ENCODE results near the gene PRCD.
"Not testable (repeated sequence)": the region's sequence is repeated elsewhere in the genome, so short reads cannot be mapped to it uniquely, and the experiment has no call there.

Gene PRCD

DNA sequence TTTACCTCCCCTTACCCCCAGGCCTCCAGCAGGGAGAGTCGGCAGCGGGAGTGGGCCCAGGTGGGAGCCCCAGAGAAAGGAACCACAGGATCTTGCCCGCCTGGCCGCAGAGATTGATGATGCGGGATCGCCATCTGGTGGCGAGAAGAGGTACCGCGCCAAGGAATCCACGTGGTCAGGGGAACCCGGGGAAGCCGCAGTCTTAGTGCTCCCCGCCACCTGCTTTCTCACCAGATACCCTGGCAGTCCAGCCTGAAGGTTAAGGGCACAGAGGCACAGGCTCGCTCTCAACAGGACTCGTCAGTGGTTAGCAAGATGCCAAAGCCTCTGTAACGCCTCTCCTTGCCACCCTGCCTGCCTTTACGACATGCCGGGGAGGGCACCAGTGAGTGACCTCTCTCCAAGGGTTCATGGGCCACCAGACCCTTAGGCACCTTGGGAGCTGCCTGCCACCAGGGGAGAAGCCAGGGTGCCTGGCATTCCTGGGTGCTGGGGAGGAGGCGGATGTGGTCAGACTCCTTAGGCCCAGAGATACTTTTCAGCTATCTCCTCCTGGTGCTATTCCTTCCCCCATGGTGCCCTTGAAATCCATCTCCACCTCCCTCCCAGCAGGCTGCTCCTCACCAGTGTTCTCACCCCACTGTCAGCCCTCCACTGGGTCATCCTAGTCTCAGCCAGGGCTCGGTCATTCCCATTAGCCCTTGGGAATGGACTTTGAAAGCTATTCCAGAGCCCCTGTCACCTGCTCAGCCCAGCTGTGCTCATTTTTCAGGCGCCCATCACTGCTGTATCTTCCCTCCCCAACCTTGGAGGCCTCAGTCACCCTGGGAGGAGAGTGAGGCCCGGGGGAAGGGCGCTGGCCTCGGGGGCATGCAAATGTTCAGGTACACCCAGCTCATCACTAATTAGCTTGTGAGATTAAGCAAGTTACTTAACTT, 33.2 kb upstream of the PRCD start:
- DNase-seq, result peak; percentile 85

DNA sequence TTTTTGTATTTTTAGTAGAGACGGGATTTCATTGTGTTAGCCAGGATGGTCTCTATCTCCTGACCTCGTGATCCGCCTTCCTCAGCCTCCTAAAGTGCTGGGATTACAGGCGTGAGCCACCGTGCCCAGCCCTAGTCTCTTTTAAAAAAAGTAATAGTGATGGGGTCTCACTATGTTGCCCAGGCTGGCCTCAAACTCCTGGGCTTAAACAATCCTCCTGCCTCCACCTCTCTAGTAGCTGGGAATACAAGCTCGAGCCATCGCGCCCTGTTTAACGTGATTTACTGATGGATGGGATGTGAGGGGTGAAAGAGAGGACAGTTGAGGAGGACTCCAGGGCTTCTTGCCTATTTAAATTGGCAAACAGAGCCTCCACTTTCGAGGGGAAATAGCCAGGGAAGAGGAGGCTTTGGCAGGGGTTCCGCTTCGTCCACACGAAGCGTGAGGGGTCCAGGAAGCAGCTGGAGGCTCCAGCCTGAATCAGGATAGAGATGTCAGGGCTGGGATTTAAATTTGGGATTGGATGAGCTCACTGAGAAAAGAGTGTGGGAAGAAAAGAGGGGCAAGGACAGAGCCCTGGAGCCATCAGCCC, 31.3 kb upstream of the PRCD start:
- not testable (repeated sequence) for DNase-seq

DNA sequence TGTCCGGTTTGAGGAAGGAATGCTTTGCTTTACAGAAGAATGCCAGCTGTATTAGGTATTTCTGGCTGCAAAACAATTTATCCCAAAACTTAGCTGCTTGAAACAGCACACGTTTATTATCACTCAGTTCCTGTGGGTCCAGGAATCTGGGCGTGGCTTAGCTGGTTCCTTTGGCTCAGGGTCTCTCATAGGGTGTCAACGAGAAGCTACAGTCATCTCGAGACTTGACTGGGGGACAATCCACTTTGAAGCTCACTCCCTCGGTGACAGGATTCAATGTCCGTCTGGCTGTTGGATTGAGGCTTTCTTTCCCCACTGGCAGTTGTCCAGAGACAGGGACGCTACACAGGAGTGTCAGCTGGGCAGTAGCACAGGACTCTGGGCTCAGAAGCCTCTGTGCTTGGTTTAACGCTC, 29.0 kb upstream of the PRCD start:
- DNase-seq, result no peak

DNA sequence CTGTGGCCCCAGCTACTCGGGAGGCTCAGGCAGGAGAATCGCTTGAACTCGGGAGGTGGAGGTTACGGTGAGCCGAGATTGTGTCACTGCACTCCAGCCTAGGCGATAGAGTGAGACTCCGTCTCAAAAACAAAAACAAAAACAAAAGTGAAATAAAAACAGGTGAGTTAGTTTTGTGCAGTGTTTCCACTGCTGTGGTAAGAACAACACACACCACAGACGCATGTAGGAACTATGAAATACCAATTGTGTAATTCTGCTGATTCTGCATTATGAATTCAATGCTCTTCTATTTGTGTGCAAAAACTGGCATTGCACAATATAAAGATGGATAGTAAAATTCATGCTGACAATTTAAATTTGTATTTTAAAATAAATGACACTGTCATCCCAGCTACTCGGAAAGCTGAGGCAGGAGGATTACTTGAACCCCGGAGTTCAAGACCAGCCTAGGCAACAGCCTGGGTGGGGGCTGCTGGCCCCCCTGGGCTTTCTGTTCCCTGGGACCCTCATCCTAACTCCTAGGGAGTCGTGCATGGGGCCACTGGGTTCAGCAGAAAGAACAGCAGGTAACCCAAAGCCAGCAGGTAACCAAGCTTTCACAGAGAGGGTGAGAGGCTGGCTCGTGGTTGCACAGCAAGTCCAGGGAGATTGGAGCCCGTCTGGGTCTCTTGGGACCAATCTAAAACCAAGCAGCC, 28.0 kb upstream of the PRCD start:
- DNase-seq, result no peak

DNA sequence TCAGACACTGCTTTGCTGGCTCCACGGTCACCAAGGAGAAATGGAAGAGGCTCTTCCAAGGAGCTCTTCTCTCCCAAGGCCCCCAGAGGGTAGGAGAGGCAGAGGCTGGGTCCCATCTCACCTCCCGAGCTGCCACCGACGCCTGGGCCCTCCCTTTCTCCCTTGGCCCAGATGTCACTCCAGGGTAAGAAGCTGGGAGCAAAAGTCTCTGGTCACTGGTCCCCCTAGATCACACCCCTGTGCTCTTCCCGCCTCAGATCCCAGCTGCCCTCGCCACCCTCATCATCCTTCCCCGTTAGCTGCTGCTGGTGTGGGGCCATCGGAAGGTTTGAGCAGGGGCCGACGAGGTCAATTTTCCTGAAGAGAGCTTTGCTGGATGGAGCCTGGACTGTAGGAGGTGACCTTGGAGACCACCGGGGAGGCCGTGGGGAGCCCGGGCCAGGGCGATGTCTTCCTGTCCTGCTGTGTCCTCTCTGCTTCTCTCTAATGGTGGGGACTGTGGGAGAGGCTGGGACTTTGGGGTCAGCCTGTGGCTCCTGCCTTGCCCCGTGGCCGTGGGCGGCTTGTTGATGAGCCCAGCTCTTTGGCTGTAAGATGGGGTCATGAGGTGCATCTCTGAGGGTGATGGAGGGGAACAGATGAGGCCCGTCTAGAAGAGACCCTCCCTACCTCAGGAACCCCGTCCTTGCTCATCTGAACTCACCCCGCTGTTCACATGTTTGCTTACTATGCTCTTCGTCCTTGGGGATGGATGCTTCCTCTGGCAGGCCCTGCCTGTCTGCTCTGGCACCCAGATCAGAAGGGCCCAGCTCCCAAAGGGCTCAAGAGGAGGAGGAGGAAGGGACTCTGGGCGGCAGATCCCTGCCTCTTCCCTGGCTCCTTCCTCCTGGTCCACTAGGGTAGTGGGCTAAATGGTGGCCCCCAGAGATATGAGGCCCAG, 27.2 kb upstream of the PRCD start:
- DNase-seq, result no peak

DNA sequence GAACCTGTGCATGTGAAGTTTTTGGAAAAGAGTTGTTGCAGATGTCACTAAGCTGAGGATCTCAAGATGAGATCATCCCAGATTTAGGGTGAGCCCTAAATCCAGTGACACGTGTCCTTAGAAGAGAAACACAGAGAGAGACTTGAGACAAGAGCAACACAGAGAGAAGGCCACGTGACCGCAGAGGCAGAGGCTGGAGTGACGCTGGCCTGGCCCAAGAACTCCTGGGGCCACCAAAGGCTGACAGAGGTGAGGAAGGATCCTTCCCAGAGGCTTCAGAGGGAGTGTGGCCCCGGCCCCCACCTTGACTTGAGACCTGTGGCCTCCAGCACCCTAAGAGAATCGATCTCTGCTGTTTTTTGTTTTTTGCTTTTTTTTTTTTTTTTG, 26.5 kb upstream of the PRCD start:
- no peak for DNase-seq

DNA sequence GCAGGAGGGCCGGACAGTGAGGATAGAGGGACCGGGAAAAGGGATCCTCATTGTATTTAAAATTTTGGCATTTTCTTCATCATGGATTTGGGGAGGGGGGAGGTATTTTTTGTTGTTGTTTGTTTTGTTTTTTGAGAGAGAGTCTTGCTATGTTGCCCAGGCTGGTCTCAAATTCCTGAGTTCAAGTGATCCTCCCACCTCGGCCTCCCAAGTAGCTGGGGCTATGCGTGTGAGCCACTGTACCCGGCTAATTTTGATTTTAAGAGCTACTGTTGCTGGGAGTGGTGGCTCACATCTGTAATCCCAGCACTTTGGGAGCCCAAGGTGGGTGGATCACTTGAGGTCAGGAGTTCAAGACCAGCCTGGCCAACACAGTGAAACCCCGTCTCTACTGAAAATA, 25.5 kb upstream of the PRCD start:
- DNase-seq, result not testable (repeated sequence)

DNA sequence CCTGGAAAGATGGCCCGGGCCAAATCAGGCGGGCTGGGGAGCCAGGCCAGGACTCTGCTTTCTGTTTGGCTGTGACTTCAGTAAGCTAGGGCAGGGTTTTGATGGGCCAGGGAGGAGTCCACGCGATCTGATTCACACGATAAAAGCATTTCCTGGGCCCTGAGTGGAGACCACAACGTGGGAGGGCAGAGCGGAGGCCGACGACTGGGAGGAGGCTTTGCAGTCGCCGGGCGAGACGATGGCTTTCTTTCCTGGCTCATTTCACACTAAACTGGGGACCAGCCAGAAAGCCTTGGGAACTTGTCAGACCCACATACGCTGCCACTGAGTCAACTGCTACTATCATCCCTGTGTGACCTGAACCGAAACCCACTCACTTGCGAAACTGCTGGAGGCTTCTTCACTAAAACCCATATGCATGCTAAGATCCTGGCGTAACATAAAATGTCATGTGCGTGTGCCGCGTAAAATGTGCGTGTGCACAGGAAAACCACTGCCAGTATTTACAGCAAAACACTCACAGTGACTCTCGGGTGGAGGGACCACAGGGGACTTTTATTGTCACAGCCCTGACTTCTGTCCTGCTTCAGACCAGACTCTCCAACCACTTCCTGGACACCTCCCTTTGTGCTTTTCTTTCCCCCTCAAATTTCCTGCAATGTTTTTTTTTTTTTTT, 24.4 kb upstream of the PRCD start:
- DNase-seq, result peak; percentile 65

DNA sequence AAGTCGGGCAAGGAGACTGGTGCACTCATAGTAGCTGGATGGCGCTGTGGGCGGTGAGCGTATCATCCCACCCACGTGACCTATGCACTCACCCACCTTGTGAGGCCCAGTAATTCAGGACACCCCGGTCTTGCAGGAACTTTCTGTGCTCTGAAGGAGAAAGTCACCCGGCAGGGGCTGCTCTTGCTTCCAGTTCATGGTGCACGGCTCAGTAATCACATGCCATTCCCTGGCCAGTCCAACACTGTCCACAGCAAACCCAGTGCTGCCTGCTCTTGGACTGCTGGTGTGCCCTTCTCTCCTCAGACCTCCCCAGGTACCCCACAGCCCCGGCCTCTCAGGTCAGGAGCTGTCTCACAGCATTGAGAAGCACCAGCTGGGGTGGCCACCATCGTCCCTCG, 22.2 kb upstream of the PRCD start:
- DNase-seq, result no peak

DNA sequence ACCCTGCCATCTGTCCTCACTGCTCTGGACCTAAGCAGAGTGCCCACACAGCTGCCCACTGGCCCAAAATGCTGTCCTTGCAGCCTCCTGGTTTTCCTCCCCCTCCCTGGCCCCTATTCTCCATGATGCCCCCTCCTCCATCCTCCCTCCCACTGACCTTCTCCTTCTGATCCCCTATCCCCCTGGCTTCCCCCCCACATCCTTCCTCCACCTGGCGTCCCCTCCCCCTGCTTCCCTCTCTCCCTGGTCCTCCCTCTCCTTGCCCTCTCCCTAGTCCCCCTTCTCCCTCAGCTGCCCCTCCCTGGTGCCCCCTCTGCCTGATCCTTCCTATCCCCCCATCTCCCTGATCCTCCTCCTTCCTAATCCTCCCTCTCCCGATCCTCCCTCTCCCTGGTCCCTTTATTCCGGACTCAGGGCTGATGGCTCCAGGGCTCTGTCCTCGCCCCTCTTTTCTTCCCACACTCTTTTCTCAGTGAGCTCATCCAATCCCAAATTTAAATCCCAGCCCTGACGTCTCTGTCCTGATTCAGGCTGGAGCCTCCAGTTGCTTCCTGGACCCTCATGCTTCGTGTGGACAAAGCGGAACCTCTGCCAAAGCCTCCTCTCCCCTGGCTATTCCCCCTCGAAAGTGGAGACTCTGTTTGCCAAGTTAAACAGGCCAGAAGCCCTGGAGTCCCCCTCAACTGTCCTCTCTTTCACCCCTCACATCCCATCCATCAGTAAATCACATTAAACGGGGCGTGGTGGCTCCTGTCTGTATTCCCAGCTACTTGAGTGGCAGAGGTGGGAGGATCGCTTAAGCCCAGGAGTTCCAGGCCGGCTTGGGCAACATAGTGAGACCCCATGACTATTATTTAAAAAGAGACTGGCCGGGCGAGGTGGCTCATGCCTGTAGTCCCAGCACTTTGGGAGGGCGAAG, 20.5 kb upstream of the PRCD start:
- no peak for DNase-seq

DNA sequence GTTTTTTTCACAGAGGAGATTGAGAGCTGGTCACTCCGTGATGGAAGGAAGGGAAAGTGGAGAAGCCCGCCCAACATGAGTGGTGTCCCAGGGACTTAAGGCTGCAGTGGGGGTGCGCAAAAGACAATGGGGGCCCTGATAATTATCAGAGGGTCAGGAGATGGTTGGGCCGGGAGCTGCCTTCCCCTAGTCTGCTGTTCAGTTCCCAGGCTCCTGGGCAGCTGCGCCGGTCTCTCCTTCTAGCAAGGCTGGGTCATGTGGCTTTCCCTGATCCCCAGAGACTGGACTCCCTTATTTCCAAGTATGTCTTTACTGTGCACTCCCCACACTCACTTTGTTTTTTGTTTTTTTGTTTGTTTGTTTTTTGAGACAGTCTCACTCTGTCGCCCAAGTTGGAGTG, 18.6 kb upstream of the PRCD start:
- no peak for DNase-seq

DNA sequence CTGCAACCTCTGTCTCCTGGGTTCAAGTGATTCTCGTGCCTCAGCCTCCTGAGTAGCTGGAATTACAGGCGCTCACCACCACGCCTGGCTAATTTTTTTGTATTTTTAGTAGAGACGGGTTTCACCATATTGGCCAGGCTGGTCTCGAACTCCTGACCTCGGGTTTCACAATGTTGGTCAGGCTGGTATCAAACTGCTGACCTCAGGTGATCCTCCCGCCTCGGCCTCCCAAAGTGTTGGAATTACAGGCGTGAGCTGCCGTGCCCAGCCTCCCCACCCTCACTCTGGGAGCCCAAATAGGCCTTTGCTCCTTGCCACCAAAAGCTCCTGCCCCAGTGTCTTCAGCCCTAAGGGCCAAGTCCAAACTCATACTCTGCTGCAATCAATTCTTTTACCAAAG, 18.2 kb upstream of the PRCD start:
- not testable (repeated sequence) for DNase-seq

DNA sequence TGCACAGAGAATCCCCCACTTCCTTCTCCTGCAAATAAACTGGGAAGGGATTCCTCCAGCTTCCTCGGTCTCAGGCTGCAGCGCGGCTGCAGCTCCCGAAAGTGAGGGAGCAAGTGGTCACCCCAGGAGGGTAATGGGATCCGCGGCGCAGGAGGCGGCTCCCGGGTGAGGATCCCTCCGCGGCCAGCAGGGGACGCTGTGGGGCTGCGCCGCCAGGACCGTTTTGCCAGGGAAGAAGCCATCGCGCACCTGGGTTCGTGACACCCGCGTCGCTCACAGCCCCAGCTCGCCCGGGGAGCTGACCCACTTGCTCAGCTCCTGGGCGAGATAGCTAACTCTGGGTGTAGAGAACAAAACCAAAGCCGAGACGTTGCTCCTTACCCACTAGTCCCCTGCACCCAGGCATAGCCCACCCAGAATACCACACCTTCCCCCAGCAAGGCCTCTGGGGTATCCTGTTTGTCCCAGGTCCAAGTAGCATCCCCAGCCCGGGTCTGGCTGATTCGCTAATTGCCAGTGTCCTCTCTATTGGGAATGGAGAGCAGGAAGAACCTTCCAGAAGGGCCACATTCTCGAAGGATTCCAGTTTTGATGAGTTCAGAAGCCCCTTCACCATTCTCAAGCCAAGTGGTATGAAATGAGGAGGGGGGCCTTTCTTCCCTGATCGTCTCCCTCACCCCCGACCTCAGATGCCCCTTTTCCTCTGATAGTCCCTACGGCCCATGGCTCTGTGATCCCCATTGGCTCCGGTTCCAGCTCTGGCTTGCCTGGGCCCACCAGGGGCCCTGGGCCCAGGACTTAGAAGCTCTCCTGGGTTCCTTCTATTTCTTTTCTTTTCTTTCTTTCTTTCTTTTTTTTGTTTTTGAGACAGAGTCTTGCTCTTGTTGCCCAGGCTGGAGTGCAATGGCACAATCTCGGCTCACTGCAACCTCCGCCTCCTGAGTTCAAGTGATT, 16.5 kb upstream of the PRCD start:
- DNase-seq, result peak; percentile 74

DNA sequence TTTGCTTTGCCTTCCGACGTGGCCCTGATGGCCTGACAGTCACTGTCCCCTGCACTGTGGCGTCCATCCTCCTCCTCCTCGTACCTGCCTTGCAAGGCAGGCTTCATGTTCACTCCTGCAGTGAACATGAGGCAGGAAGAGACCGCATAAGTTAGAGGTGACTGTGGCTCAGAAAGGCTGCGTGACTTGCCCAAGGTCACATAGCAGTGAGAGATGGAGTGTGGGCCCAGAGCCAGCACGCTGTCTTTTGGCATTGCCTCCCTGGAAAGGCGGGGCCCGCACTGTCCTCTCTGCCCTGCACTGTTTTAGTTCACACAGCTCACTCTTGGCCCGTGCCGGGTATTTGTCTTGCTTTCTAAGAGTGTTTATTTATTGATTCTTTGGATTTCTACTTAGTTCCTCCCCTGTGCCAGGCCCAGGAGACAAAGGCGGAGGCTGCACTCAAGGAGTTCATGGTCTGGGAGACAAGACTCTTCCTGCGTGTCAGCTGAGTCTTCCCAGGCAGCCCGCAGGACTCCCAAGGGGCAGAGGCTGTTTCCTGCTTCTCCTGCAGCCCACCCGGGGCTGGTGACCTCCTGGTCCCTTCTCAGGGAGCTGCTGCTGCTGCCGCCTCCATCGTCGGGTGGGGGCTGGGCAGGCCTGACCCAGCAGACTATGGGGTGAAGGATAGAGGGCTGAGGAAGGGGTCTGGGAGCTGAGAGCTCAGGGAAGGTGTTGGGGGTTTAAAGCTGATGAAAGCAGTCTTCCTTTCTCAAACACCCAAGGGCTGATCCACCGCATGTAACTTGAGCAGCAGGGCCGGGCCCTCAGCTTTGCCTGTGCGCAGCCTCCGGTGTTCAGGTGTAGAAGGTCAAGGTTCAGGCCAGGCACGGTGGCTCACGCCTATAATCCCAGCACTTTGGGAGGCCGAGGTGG, 15.0 kb upstream of the PRCD start:
- no peak for DNase-seq

DNA sequence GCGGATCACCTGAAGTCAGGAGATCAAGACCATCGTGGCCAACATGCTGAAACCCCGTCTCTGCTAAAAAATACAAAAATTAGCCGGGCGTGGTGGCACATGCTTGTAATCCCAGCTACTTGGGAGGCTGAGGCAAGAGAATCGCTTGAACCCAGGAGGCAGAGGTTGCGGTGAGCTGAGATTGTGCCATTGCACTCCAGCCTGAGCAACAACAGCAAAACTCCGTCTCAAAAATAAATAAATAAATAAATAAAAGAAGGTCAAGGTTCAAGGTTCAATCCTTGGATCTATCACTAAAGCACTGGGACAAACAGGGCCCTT, 14.4 kb upstream of the PRCD start:
- DNase-seq, result not testable (repeated sequence)

DNA sequence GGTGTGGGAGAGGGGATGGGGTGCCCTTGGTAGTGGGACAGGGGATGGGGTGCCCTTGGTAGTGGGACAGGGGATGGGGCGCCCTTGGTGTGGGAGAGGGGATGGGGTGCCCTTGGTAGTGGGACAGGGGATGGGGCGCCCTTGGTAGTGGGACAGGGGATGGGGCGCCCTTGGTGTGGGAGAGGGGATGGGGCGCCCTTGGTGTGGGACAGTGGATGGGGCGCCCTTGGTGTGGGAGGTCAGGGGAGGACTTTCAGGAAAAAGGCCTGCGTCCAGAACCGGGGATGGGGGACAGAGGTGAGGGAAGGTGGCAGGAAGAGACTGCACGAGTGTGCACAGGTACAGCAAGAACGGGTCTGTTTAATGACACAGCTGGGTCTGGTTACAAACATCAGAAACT, 12.8 kb upstream of the PRCD start:
- DNase-seq, result not testable (repeated sequence)

DNA sequence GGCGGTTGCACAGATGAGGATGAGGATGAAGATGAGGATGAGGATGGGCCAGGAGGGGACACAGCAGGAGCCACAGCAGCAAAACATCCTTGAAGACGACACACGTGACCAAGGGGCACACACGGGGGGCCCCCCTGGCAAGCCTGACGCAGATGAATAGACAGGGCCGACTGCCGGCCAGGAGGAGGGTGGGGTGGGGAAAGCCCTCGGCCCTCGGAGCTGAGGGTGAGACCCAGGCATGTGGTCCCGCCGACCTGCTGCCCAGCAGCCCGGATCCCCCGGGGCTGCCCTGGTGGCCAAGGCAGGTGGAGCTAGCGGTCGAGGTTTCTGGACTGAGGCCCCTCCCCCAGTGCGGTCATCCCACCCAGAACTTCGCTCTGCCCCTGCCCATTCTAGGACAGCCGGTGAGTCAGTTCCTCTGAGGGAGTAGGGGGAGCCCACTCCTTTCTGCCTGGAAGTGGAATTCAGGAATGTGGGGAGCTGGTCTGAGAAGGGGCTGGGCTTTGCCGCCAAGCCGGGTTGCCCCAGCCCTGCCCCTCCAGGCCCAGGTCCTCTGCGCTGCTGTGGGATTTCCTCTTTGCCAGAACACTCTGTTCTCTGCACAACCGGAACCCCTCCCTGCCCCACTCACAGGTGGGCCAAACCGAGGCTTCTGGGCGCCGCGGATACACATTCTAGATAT, 12.3 kb upstream of the PRCD start:
- peak; percentile 28 for DNase-seq

DNA sequence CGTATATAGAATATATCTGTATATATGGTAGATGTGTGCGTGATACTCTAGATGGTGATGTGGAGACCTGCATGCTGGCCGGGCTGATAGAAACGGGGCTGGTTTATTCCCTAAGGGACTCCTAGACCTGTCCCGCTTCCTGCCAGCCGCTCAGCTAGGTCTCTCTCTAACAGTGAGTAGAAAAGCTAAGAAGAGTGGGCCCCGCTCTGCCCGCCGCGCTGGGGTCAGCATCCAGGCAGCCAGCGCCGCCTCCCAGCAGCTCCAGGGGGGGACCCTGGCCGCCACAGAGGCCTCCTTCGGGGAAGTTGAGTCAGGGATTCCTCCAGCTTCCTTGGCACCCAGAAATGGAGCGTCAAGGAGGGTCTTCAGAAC, 11.7 kb upstream of the PRCD start:
- no peak for DNase-seq
